OCI-LY1 (cell line): Measurements from ENCODE around the gene CCDC102A.

Experiments
- EZH2 ChIP-seq: fragments of 200-600 bp; sonication (generic), shearing (Covaris generic); IDR thresholded peaks from 2 replicates; pipeline ENCODE4 v1.8.0; 2017; ENCODE audit warnings: borderline replicate concordance, mixed run types, mild to moderate bottlenecking, antibody characterized with exemption, low read length, moderate library complexity, mixed read lengths
- TF ChIP-seq, protein P1 (sequence below): fragments of 200-600 bp; sonication (generic), shearing (Covaris generic); IDR thresholded peaks from 2 replicates; pipeline ENCODE4 v1.5.1; 2017; ENCODE audit warnings: mild to moderate bottlenecking, antibody characterized with exemption, low read length, moderate library complexity, mixed read lengths

DNA sequence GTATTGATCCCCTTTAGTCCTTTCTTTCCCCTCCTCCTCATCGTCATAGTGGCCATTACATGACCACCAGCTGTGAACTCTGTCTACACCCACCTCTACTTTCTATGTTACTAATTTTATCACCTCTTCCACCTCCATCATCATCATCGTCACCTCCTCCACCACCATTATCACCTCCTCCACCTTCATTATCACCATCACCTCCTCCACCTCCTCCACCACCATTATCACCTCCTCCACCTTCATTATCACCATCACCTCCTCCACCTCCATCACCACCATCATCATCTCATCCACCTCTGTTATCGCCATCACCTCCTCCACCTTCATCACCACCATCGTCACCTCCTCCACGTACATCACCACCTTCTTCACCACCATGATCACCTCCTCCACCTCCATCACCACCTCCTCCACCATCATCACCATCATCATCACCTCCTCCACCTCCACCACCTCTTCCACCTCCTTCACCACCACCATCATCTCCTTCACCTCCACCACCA, 31.9 kb upstream of the CCDC102A start:
- TF ChIP-seq EZH2, result no peak
- TF ChIP-seq, protein P1, sequence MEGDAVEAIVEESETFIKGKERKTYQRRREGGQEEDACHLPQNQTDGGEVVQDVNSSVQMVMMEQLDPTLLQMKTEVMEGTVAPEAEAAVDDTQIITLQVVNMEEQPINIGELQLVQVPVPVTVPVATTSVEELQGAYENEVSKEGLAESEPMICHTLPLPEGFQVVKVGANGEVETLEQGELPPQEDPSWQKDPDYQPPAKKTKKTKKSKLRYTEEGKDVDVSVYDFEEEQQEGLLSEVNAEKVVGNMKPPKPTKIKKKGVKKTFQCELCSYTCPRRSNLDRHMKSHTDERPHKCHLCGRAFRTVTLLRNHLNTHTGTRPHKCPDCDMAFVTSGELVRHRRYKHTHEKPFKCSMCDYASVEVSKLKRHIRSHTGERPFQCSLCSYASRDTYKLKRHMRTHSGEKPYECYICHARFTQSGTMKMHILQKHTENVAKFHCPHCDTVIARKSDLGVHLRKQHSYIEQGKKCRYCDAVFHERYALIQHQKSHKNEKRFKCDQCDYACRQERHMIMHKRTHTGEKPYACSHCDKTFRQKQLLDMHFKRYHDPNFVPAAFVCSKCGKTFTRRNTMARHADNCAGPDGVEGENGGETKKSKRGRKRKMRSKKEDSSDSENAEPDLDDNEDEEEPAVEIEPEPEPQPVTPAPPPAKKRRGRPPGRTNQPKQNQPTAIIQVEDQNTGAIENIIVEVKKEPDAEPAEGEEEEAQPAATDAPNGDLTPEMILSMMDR, result no peak
